HG03045 (cell line): ENCODE measurements around the gene TAAR5.
"Not testable (repeated sequence)": the region's sequence is repeated elsewhere in the genome, so short reads cannot be mapped to it uniquely, and the experiment has no call there.

Experiments
- ATAC-seq: cut with Tn5 transposase; IDR thresholded peaks from one replicate; pipeline ENCODE4 v1.9.1; 2021; ENCODE audit warnings: mild to moderate bottlenecking, moderate library complexity; ENCODE audit not compliant: unreplicated experiment

Gene TAAR5

GRCh38 chr6:132589454-132589853 is at the start of gene TAAR5:
Gene TAAR5 (minus strand): TSS chr6:132589741. CDS start chr6:132589686, 55 bp downstream.
- ATAC-seq = no peak

GRCh38 chr6:132637135-132637534 is 47.6 kb upstream of the TAAR5 start:
- not testable (repeated sequence) for ATAC-seq

GRCh38 chr6:132635906-132636305 is 46.4 kb upstream of the TAAR5 start:
- not testable (repeated sequence) for ATAC-seq

DNA sequence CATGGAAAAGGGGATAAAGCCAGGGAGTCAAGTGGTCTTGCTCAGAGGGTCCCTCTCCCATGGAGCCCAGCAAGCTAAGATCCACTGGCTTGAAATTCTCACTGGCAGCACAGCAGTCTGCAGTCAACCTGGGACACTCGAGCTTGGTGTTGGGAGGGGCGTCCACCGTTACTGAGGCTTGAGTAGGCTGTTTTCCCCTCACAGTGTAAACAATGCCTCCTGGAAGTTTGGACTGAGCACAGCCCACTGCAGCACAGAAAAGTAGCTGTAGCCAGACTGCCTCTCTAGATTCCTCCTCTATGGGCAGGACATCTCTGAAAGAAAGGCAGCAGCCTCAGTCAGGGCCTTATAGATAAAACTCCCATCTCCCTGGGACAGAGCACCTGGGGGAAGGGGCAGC is 45.7 kb upstream of the TAAR5 start:
- ATAC-seq = not testable (repeated sequence)

DNA sequence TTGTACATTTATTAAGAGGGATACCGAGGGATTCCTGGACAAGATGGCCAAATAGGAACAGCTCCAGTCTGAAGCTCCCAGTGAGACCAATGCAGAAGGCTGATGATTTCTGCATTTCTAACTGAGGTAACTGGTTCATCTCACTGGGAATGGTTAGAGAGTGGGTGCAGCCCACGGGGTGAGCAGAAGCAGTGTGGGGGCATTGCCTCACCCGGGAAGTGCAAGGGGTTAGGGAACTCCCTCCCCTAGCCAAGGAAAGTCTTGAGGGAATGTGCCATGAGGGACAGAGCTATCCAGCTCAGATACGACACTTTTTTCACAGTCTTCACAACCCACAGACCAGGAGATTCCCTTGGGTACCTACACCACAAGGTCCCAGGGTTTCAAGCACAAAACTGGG is 45.3 kb upstream of the TAAR5 start:
- ATAC-seq = no peak

GRCh38 chr6:132633362-132633761 is 43.8 kb upstream of the TAAR5 start:
- no peak for ATAC-seq

GRCh38 chr6:132624175-132624574 is 34.6 kb upstream of the TAAR5 start, which contains the start of gene TAAR2:
Gene TAAR2 (minus strand): TSS chr6:132624275. CDS start chr6:132624275, 0 bp downstream.
- ATAC-seq = no peak

DNA sequence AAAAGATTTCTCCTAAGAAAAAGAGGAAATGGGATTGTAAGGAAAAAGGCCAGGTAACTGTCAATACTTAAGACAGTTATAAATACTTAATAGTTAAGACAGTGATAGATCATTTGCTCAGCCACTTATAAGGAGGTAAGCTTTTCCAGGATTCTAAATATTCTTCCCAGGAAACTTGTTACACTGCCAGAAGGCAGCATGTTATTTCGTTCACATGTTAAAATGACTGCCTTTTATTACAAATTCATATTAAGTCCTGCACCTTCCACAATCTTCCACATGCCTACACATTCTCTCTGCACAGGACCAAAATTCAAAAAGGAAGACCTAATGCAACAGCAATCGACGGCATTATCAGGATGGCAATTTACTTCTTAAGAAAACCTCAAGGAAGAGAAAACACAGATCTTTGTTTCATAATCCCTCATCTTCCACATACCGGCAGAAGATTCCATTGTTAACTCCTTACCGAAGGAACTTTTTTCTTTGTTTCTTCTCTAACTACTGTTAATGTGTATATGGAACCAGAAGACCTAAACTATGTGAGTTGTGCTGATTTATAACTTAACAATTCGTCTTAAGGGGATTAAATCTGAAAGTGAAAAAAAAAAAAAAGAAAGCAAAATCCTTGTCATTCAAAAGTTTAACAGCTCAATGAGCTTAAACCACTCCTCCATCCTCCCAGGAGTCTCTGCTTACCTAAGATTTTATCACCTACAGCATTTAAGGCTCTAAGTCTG is 33.7 kb upstream of the TAAR5 start:
- ATAC-seq = no peak

DNA sequence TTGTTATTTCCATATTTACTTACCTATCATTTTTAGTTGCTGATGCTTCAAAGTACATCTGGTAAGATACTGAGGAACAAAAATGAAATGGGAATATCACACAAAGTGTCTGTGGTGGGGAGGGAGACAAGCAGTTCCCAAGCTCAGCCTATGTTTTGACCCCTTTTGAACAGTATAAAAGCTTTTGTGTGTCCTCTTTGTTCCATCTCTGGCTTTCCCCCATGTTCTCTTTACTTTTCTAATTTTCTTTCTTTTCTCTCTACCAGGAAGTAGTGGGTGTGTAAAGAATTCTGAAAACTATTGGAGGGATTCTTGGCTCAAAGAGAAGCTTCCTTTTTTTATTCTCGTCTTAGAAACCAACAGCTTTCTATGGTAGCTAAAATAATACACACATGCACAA is 27.1 kb upstream of the TAAR5 start:
- no peak for ATAC-seq

- ATAC-seq = peak; percentile 72
Measured at GRCh38 chr6:132614554-132614953, 25.0 kb upstream of the TAAR5 start.

- no peak for ATAC-seq
Measured at GRCh38 chr6:132612449-132613108, 23.0 kb upstream of the TAAR5 start.

GRCh38 chr6:132611616-132612015 is 22.1 kb upstream of the TAAR5 start:
- ATAC-seq = no peak

DNA sequence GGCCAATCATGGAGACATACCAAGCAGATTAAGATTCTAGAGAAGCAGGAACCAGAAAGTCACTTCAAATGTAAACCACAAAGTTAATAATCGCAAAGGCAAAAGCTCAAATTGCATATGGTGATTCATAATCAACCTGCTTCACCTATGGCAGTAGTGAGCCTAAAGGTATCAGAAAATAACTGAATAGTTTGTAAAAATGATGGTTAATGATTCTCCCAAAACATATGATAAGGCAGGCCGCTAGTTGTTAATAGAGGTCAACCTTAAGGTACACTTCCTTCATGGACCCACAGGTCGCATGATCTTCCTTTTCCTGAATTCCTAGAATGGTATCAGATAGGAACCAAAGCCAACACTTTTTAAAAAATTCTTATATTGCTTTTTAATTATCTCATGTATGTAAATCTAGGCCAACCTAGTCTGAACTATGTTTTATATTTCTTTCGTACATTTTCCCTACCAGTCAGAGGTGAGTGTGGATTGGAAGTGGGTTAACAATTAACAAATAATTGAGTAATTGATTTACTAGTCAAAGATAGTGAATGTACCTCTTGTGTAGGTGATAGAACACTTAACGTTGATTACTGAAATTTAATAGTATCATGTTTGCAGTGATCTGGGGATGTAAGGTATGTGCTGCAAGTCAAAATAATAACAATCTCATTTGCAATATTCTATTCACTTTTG is 18.1 kb upstream of the TAAR5 start:
- no peak for ATAC-seq

DNA sequence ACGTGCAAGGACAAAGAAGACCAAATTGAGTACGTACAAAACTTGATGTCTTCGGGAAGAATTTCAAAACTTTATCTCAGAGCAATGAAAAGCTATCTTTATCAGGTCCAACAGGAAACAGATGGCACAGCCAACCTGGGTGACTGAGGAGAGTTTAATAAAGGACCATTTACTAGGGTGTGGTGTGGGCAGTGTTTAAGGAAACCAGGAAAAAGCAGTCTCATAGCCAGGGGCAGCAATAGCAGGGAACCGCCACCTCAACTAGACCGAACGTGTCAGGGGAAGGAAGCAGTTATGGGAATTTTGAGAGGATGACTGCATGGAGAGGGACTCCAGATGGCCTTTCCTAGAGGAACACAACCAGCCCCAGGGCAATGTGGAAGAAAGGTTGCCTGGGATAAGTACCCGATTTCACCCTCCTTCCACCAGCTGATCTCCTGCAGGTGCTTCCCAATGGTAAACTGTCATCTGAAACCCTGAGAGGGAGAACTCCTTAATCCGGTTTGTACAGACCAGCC is 15.2 kb upstream of the TAAR5 start:
- no peak for ATAC-seq

DNA sequence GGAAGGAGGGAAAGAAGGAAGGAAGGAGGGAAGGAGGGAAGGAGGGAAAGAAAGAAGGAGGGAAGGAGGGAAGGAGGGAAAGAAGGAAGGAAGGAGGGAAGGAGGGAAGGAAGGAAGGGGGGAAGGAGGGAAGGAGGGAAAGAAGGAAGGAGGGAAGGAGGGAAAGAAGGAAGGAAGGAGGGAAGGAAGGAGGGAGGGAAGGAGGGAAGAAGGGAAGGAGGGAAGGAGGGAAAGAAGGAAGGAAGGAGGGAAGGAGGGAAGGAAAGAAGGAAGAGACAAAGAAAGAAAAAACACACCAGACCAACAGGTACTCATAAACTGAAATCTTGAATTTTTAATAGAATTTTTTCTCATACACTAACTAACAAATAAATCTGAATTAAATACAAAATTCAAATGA is 11.4 kb upstream of the TAAR5 start:
- not testable (repeated sequence) for ATAC-seq

GRCh38 chr6:132598473-132598872 is 8.9 kb upstream of the TAAR5 start:
- ATAC-seq = no peak

GRCh38 chr6:132596201-132596600 is 6.7 kb upstream of the TAAR5 start:
- ATAC-seq = no peak

DNA sequence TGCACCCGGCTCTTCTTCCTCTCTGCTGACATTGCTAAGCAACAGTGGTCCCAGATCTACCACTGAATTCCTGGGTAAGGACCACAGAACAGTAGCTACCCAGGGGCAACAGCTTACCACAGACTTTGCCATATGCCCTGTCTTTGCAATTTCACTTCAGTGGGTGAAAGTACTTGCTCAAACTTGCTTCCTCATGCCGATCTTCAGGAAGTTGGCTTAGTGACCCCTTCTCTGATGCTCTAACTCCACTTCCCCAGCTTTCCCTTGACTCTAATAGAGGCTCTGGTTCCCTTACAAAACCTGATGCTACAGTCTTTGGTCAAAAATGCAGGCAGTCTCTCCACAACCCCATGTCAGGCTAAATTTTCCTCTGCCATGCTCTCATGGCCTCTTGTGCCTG is 3.3 kb upstream of the TAAR5 start:
- ATAC-seq = no peak

DNA sequence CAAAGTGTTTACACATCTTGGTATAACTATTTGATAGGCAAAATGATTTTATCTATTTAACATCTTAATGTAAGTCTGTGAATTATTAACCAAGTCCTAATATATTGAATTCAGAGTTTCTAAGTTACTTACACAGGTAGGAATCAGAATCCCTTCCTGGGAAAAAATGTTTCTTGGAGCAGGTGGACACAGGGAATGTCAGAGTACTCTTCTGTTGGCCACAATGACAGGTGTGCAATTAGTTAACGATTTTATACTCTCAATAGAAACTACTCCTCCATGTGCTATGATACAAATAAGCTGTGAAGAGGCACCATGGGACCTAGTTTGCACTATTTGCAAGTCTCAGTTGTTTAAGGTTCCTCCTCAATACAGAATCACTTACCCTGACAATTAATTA is 821 bp upstream of the TAAR5 start:
- ATAC-seq = no peak

GRCh38 chr6:132587424-132587823 is 2.1 kb downstream of the TAAR5 start:
- ATAC-seq = no peak

DNA sequence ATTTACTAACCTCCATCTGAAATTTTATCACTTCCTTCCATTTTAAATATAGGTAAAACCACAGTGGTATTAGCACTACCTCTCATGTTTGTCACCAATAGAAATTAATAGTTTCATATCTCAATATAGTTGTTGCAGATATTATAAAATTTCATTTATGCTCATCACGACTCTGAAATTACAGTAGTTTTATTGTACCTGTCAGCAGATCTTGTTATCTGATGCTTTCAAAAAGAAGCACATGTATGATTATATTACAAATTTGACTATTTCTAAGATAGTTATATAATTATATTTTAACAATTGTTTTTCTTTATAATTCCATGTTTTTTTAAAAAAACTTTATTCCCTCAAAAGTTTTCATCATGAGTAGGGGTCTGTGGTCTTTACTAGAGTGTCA is 4.8 kb downstream of the TAAR5 start:
- no peak for ATAC-seq

- no peak for ATAC-seq
Measured at GRCh38 chr6:132571774-132572173, 17.8 kb downstream of the TAAR5 start.
